NOMO-1 treated with dmso at 0.1 percent for 144 hours (cell line): ENCODE results near the gene PIMREG.
"Not testable (repeated sequence)": the region's sequence is repeated elsewhere in the genome, so short reads cannot be mapped to it uniquely, and the experiment has no call there.

Source experiments
- DNase-seq: peaks from one replicate; lab custom pipeline; 2025; ENCODE audit not compliant: unreplicated experiment; lab: John Stamatoyannopoulos, UW

Gene PIMREG

DNA sequence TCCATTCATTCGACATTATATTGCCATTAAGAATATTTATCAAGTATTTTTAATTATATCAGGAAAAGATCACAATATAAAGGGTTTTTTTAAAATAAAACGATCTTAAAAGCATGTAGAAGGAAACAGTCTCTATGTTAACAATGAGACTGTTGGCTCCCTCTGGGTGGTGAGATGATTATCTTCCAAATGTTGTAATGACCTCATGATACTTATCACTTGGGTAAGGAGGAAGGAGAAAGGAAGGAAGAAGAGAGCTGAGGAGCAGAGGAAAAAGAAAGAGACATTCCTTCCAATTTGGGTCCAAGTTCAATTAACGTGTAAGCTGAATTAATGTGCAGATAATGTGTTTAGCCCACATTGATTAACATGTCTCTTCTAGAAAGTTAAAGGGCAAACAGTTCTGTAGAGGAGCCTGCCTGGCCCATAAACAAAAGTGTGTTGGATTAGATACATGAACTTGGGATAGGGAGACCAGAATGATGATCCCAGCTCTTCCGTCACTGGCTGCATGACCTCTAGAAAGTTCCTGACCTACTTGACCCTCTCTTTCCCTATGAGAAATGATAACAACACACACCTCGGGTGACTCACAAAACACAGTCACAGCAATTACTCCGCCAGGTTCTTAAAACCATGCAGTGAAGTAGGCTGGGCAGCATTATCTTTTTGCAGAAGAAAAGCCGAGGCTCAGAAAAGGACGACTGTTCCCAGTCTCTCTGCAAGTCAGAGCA, 32.0 kb downstream of the PIMREG start:
- DNase-seq, result no peak

GRCh38 chr17:6476810-6477179, 32.5 kb downstream of the PIMREG start:
- no peak for DNase-seq

DNA sequence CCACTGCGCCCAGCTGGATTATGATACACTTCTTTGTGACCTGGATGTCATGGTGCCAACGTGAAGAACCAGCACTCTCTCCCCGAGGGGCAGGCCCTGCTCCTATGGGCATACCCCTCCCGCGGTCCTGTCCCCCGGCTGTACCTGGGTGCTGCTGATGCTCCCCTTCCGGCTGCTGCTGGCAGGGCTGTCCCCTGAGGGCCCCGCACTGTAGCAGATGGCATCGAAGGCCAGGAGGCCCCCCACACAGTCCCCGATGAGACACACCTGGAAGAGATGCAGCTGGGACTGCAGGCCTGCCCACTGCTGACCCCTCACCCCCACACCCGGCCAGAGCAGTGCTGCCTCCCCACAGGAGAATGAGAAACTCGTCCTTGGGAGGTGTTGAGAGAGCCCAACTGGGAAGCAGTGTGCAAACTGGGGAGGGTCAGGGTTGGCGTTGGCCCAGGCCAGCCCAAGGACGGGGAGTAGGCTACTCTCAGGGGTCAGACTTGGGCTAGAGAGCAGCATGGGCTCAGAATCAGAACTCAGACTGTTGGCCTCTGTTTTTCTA, 33.7 kb downstream of the PIMREG start:
- no peak for DNase-seq

- DNase-seq, result no peak
Measured at GRCh38 chr17:6478486-6478885, 34.2 kb downstream of the PIMREG start.

GRCh38 chr17:6479622-6480302, 35.5 kb downstream of the PIMREG start:
- DNase-seq, result no peak

- DNase-seq, result no peak
Measured at GRCh38 chr17:6480303-6480675, 36.0 kb downstream of the PIMREG start.

DNA sequence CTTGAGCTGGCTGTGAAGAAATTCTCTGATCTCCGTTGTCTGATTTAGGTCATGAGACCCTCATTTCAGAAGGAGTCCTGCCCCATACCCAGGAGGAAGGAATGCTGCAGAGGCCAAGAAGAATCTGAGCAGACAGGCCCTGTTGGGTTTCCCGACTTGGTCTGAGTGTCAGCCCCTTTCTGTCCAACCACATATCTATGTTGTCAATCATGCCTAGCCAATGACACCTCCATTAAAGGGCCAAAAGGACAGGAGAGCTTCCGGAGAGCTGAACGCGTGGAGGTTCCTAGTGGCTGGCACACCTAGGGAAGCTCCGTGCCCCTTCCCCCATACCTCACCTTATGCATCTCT, 37.8 kb downstream of the PIMREG start:
- no peak for DNase-seq

GRCh38 chr17:6482796-6483195, 38.5 kb downstream of the PIMREG start:
- not testable (repeated sequence) for DNase-seq

DNA sequence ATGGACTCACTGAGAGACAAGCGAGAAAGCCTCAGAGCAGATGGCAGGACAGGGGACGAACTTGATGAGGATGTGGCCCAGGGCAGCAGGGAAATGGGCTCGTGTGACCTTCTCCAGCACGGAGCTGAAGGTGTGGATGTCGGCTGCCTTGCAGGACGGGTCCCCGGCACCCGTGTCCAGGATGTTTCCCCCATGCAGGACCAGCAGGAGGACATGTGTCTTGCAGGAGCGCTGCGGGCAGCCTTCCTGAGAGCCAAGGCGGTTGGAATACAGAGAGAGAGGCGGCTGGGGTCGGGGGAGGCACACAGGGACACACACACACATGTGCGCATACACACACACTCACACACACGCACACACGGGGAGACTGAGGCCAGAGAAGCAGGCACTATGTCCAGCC, 39.3 kb downstream of the PIMREG start:
- no peak for DNase-seq

- DNase-seq, result no peak
Measured at GRCh38 chr17:6485646-6486412, 41.6 kb downstream of the PIMREG start.

DNA sequence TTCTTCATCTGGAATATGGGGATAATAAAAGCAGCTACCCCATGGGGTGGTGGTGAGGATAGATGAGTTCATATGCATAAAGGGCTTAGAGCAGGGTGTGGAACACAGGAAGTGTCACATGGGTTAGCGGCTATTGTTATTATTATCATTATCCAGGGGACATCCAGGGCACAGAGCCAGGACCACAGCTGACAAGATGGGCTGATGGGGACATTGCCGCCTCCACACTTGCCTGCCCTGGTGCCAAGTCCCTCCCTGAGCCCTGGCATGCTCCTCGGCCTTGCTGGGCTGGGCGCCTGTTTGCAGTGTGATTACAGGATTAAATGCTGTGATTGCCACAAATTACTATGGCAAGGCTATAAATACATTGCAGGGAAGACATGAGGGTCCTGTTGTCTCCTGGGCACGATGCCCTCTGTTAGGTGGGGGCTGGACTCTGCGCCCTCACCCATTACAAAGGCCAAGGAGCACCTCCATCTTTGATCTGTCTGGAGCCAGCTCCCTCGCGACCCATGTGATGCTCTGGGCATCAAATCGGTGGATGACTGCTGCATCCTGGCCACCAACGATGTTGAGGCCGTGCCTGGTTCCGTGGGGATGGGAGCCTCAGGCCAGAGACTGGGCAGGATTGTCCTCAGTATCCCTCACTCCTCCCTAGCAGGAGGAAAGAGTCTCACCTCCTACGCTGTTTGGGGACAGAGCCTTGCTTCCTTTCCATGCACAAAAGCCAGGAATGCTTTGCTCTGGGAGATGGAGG, 43.2 kb downstream of the PIMREG start:
- DNase-seq, result no peak

GRCh38 chr17:6488008-6488539, 43.8 kb downstream of the PIMREG start:
- no peak for DNase-seq

DNA sequence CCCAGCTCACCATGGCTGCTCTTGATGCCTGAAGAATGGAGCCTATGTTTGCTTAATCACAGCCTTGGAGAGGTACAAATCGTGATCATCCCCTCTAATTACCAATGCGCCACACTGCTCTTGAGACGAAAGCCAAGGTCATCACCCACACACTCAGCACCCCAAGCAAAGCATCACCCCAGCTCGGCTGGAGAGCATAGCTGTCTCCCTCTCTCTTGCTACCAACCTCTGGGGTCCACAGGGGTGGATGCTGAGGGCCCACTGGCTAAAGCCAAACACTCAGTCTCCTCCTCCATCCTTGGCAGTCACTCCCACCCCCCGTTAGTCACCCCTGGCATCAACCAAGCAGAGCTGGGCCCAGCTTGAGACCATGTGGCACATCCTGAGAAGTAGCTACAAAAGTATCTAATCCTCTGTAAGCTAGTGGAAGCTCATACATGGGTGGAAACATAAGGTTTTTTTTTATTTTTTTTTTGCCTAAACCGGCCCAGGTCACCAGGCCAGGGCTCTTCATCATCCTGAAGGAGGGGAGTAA, 44.8 kb downstream of the PIMREG start:
- no peak for DNase-seq

GRCh38 chr17:6491071-6491700, 46.9 kb downstream of the PIMREG start:
- DNase-seq, result no peak

DNA sequence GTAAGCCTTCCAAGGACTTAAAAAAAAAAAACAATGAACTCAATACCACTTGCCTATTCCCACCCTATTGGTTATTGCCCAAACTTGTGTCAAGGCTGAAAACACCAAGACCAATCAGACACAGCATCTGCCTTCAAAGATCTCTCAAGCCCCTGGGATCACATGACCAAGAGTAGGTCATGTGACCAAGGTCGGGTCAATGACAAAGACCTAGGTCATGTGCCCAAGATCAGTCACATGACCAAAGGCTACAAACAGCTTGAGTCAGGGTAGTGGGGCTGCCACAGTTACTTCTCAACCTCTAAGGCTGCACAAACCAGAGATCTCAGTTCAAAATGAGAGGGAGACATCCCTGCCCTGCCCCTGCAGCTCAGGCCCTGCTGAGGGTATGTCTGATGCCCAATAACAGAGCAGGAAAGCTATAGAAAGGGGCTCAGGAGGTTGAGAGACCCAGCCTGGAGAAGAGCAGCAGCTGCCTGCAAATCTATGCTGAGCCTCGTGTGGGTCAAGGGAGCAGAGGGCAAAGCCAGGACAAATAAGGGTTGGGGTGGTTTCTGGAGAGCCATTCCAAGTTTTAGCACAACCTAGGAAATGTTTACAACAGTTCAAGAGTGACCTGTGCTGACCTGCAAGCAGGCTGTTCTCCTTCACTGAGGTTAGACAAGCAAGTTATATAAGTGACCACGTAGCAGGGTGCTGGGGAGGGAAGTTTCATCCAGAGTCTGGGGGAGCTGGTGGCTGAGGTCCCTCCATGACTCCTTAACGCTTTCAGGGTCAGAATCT, 48.8 kb downstream of the PIMREG start:
- no peak for DNase-seq

DNA sequence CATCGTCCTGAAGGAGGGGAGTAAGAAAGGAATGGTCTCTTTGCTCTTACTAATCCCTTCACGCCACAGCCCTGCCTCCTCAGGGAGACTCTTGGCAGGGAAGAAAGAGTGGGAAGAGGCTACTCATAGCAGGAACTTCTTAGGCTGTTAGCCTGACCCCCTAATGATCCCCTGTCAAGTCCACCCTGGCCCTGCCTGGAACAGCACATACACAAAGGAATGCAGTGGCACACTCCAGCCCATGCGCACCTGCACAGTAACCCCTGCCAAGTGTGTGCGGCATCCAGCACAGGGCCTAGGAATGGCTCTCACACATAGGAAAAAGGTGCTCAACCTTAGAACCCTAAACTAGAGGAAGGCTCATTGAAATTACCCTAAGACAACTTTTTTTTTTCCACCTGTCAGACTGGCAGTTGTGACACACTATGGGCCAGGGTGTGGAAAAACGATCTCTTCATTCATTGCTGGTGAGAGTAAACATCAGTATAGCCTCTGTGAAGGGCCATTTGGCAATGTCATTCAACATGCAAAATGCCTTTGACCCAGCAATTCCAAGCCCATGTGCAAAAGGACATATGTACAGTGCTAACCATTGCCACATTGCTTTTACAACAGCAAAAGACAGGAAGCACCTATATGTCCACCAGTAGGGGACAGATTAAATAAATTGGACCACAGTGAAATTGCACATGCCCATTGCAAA, 50.1 kb downstream of the PIMREG start:
- no peak for DNase-seq

DNA sequence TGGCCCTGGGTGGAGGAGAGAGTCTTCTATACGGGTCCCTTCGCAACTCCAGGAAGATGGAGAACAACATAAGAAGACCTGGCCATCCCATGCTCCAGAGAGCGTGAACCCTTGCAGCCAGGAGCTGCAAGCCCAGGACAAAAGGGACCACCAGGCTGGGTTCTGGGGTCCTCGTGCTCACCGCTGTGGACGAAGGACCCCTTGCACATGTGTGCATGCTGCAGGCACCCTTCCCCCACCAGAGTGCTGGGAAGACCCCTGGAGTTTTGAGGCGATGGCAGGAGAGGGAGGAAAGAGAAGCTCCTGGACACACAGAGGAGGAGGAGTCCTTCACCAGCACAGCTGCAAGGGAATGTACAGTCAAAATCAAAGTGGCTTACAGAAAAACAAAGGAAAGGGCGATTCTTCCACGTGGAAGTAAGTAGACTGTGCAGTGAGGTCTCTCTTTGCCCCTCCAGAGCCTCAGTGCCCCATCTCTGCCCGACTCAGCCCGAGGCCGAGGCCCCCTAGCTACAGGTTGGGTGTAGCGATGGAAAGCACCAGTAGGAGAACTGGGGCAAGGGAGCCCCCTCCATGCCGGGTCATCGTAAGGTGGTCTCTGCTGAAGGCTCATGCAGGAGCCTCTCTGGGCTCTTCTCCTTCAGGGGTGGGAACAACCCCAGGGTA, 51.3 kb downstream of the PIMREG start:
- DNase-seq, result no peak

- no peak for DNase-seq
Measured at GRCh38 chr17:6496116-6496481, 51.8 kb downstream of the PIMREG start.
